Activated CD4-positive, alpha-beta T cell treated with anti-CD3 and anti-CD28 coated beads, Interleukin-2, amount 50 U/mL, for 48 hours (primary cell): ENCODE results near the gene CARD11.

Source experiments
- DNase-seq, 2 experiments: peaks; one replicate each; pipeline ENCODE4 v3.0.0-alpha.2; 2020

CARD11 gene

GRCh38 chr7:3013975-3014792 lies 29.5 kb downstream of the CARD11 start:
- no peak for DNase-seq

GRCh38 chr7:3011211-3011852 lies 32.3 kb downstream of the CARD11 start:
- DNase-seq = no peak

GRCh38 chr7:3010161-3010560 lies 33.5 kb downstream of the CARD11 start:
- DNase-seq = no peak

GRCh38 chr7:3009086-3009485 lies 34.6 kb downstream of the CARD11 start:
- DNase-seq = no peak

- no peak for DNase-seq
Measured at GRCh38 chr7:3008386-3008785, 35.3 kb downstream of the CARD11 start.

- no peak for DNase-seq
Measured at GRCh38 chr7:3007696-3008095, 36.0 kb downstream of the CARD11 start.

GRCh38 chr7:3005257-3005656 lies 38.4 kb downstream of the CARD11 start:
- no peak for DNase-seq

GRCh38 chr7:3003936-3004335 lies 39.7 kb downstream of the CARD11 start:
- DNase-seq = no peak

- DNase-seq = no peak
Measured at GRCh38 chr7:3002631-3003030, 41.0 kb downstream of the CARD11 start.

- no peak for DNase-seq
Measured at GRCh38 chr7:3000566-3000965, 43.1 kb downstream of the CARD11 start.

GRCh38 chr7:2999078-2999500 lies 44.6 kb downstream of the CARD11 start:
- DNase-seq = no peak

- DNase-seq = no peak
Measured at GRCh38 chr7:2997014-2997413, 46.7 kb downstream of the CARD11 start.

- no peak for DNase-seq
Measured at GRCh38 chr7:2996141-2996540, 47.5 kb downstream of the CARD11 start.

GRCh38 chr7:2993868-2994267 lies 49.8 kb downstream of the CARD11 start:
- DNase-seq = no peak

- no peak for DNase-seq
Measured at GRCh38 chr7:2993396-2993795, 50.3 kb downstream of the CARD11 start.

GRCh38 chr7:2990949-2991470 lies 52.7 kb downstream of the CARD11 start:
- DNase-seq = no peak

- DNase-seq = no peak
Measured at GRCh38 chr7:2986561-2986960, 57.1 kb downstream of the CARD11 start.

GRCh38 chr7:2985866-2986265 lies 57.8 kb downstream of the CARD11 start:
- no peak for DNase-seq

GRCh38 chr7:2984091-2984490 lies 59.6 kb downstream of the CARD11 start:
- DNase-seq = no peak

- no peak for DNase-seq
Measured at GRCh38 chr7:2983586-2983985, 60.1 kb downstream of the CARD11 start.

GRCh38 chr7:2982831-2983230 lies 60.8 kb downstream of the CARD11 start:
- DNase-seq = peak; percentile 56 to 67

- DNase-seq = no peak
Measured at GRCh38 chr7:2982401-2982800, 61.3 kb downstream of the CARD11 start.

GRCh38 chr7:2981103-2981480 lies 62.6 kb downstream of the CARD11 start:
- no peak for DNase-seq

- DNase-seq = no peak
Measured at GRCh38 chr7:2980401-2981102, 63.1 kb downstream of the CARD11 start.
